ENCODE measurements around the gene SARM1. TPM values are rescaled to one million over a fixed set of nuclear protein-coding genes. Genes with fewer than 3 reads are reported as not detected.
A peak's percentile ranks its signal among the peaks of the same experiment; 100 is the strongest.

Gene SARM1
- polyA plus RNA-seq, 1 donor (not counting 4 experiments of a cell fraction or from before 2014, with no cell fraction given) = 0.90 TPM

DNA sequence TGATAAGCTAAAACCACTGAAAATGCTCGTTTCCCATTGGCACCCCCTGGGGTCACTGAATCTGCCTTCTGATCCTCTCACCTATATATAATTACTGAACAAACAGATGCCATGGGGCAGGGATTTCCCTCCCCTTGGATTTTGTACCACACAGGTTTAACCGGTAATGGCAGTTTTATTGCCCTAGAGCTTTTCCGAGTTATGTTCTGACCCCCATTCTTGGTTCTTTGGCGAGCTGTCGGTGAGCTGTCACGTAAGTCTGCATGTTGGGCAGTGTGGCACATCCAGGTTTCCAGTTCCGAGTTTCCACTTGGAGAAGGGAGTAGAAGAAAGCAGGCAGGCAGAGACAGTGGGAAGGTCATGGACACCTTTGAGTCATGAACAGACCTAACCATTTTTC lies 45.4 kb upstream of the SARM1 start:
- H3K4me1 ChIP-seq (ENCODE audit: control insufficient read depth, extremely low read depth, insufficient read depth, low read length) = peaks cover 17% of the 10 kb centered on the region

DNA sequence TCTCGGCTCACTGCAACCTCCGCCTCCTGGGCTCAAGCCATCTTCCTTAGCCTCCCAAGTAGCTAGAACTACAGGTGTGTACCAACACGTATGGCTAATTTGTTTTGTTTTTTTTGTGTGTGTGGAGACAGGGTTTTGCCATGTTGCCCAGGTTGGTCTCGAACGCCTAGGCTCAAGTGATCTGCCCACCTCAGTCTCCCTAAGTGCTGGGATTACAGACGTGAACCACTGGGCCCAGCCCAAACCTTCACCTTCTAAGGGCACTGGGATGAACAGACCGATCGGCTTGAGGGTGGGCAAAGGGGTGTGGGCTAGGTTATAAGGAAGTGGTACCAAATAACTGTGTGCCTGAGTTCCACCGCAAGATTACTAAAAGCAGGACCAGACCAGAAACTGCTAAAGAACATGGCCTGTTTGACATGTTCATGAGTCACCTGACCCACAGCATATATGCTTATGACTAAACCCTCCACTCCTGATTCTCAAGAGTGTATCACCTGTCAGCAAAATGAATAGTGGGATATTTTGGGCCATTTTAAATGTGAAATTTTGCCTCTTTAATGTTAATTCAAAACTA lies 44.4 kb upstream of the SARM1 start:
- H3K27me3 ChIP-seq (ENCODE audit: control insufficient read depth, extremely low read depth, insufficient read depth, low read length) = no peaks in the 10 kb centered on the region
- H3K79me2 ChIP-seq (ENCODE audit: control insufficient read depth, insufficient read depth, low read length) = peaks cover 17% of the 10 kb centered on the region
- no peak overlapping the region for H2AFZ ChIP-seq (ENCODE audit: control insufficient read depth, low read length)
- no peaks in the 10 kb centered on the region for H3K9me3 ChIP-seq (ENCODE audit: control insufficient read depth, low read depth, low read length)
- H3K4me2 ChIP-seq (ENCODE audit: control insufficient read depth, extremely low read depth, insufficient read depth, low read depth, low read length) = no peak overlapping the region
- no peaks in the 10 kb centered on the region for H4K20me1 ChIP-seq (ENCODE audit: control insufficient read depth, extremely low read depth, insufficient read depth, low read length)
- dilution Hi-C loops (cut with MboI; ENCODE audit: extremely low pct_ligation_motif_present, low sequenced_read_pairs) = no loop called here
- no peak overlapping the region for H3K27ac ChIP-seq (ENCODE audit: control insufficient read depth, insufficient read depth, low read length)
- peaks cover 14% of the 10 kb centered on the region in 2 experiments for H3K36me3 ChIP-seq (ENCODE audit: control insufficient read depth in 2 of 2, extremely low read depth in 1 of 2, insufficient read depth in 2 of 2, low read length in 2 of 2)
- peaks cover 2% of the 10 kb centered on the region for H3K9me1 ChIP-seq (ENCODE audit: control insufficient read depth, extremely low read depth, insufficient read depth, low read length)
- H3K4me1 ChIP-seq (ENCODE audit: control insufficient read depth, extremely low read depth, insufficient read depth, low read length) = peaks cover 14% of the 10 kb centered on the region
- TF ChIP-seq EZH2 (IDR thresholded peaks at IDR 0.05; ENCODE audit: low read length) = no peak
- TF ChIP-seq, protein P1, sequence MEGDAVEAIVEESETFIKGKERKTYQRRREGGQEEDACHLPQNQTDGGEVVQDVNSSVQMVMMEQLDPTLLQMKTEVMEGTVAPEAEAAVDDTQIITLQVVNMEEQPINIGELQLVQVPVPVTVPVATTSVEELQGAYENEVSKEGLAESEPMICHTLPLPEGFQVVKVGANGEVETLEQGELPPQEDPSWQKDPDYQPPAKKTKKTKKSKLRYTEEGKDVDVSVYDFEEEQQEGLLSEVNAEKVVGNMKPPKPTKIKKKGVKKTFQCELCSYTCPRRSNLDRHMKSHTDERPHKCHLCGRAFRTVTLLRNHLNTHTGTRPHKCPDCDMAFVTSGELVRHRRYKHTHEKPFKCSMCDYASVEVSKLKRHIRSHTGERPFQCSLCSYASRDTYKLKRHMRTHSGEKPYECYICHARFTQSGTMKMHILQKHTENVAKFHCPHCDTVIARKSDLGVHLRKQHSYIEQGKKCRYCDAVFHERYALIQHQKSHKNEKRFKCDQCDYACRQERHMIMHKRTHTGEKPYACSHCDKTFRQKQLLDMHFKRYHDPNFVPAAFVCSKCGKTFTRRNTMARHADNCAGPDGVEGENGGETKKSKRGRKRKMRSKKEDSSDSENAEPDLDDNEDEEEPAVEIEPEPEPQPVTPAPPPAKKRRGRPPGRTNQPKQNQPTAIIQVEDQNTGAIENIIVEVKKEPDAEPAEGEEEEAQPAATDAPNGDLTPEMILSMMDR (optimal IDR thresholded peaks at IDR 0.05 in 1 of 3, IDR thresholded peaks at IDR 0.05 in 1 of 3, conservative IDR thresholded peaks at IDR 0.05 in 1 of 3; ENCODE audit: extremely low read depth in 1 of 3, insufficient read depth in 2 of 3, low read length in 3 of 3) = no peak
- H3K4me3 ChIP-seq (ENCODE audit: control insufficient read depth in 2 of 3, extremely low read depth in 1 of 3, insufficient read depth in 2 of 3, low read depth in 1 of 3, low read length in 3 of 3) = no peak overlapping the region
- no peak for DNase-seq (ENCODE audit: low read depth, low spot score)
- peak; percentile 52 for FAIRE-seq
- H3K9ac ChIP-seq (ENCODE audit: control insufficient read depth, extremely low read depth, insufficient read depth, low read length) = no peak overlapping the region

More for the DNA sequence above, 45.4 kb upstream of the SARM1 start:
- peaks cover 26% of the 10 kb centered on the region for H3K79me2 ChIP-seq (ENCODE audit: control insufficient read depth, insufficient read depth, low read length)
- dilution Hi-C loops (cut with MboI; ENCODE audit: extremely low pct_ligation_motif_present, low sequenced_read_pairs) = no loop called here
- H3K36me3 ChIP-seq (ENCODE audit: control insufficient read depth in 2 of 2, extremely low read depth in 1 of 2, insufficient read depth in 2 of 2, low read length in 2 of 2) = peaks cover 9 to 14% of the 10 kb centered on the region in 2 experiments
- H3K9me1 ChIP-seq (ENCODE audit: control insufficient read depth, extremely low read depth, insufficient read depth, low read length) = peaks cover 2% of the 10 kb centered on the region
- H4K20me1 ChIP-seq (ENCODE audit: control insufficient read depth, extremely low read depth, insufficient read depth, low read length) = no peaks in the 10 kb centered on the region
- H2AFZ ChIP-seq (ENCODE audit: control insufficient read depth, low read length) = no peak overlapping the region
- H3K27ac ChIP-seq (ENCODE audit: control insufficient read depth, insufficient read depth, low read length) = no peak overlapping the region
- no peak for DNase-seq (ENCODE audit: low read depth, low spot score)
- H3K27me3 ChIP-seq (ENCODE audit: control insufficient read depth, extremely low read depth, insufficient read depth, low read length) = no peaks in the 10 kb centered on the region
- no peak overlapping the region for H3K9ac ChIP-seq (ENCODE audit: control insufficient read depth, extremely low read depth, insufficient read depth, low read length)
- no peak overlapping the region for H3K4me3 ChIP-seq (ENCODE audit: control insufficient read depth in 2 of 3, extremely low read depth in 1 of 3, insufficient read depth in 2 of 3, low read depth in 1 of 3, low read length in 3 of 3)
- H3K4me2 ChIP-seq (ENCODE audit: control insufficient read depth, extremely low read depth, insufficient read depth, low read depth, low read length) = no peak overlapping the region
- FAIRE-seq = no peak
- no peaks in the 10 kb centered on the region for H3K9me3 ChIP-seq (ENCODE audit: control insufficient read depth, low read depth, low read length)
- no peak for TF ChIP-seq EZH2 (IDR thresholded peaks at IDR 0.05; ENCODE audit: low read length)
- TF ChIP-seq, protein P1 (optimal IDR thresholded peaks at IDR 0.05 in 1 of 3, IDR thresholded peaks at IDR 0.05 in 1 of 3, conservative IDR thresholded peaks at IDR 0.05 in 1 of 3; ENCODE audit: extremely low read depth in 1 of 3, insufficient read depth in 2 of 3, low read length in 3 of 3) = no peak

Measured in keratinocyte (primary cell).